T47D (cell line): ENCODE results near the gene IGFL2.

Source experiments
- DNase-seq, 2 experiments: peaks; one replicate each; pipeline versions ENCODE4 v3.0.0 to v3.0.0-alpha.2; 2011 to 2012; ENCODE audit warnings: low read depth in 1 of 2, low spot score in 1 of 2
- JUND ChIP-seq: IDR thresholded peaks from 2 replicates; pipeline ENCODE4 v1.6.1; 2012; ENCODE audit warnings: low read depth
- in situ Hi-C: cut with HindIII; loops from 2 replicates; pipeline ENCODE4 v1.10.0; 2016; ENCODE audit warnings: low sequenced_read_pairs, low pct_unique_long_range_greater_than_20kb

IGFL2 gene

GRCh38 chr19:46125447-46125846 is 22.6 kb upstream of the IGFL2 start:
- in situ Hi-C loops, result no loop called here
- no peak for TF ChIP-seq JUND
- DNase-seq, result no peak

GRCh38 chr19:46126086-46126580 is 21.9 kb upstream of the IGFL2 start:
- no peak for TF ChIP-seq JUND
- no peak for DNase-seq
- in situ Hi-C loops, result no loop called here

GRCh38 chr19:46131485-46132143 is 16.4 kb upstream of the IGFL2 start:
- in situ Hi-C loops, result no loop called here
- DNase-seq, result no peak
- TF ChIP-seq JUND, result no peak

GRCh38 chr19:46132508-46133100 is 15.4 kb upstream of the IGFL2 start:
- in situ Hi-C loops, result no loop called here
- no peak for DNase-seq

GRCh38 chr19:46133101-46133627 is 14.9 kb upstream of the IGFL2 start:
- in situ Hi-C loops, result no loop called here
- no peak for TF ChIP-seq JUND
- peak in 1 of 2 experiments; percentile 88 for DNase-seq

More at GRCh38 chr19:46132508-46133100, 15.4 kb upstream of the IGFL2 start:
- no peak for TF ChIP-seq JUND

GRCh38 chr19:46133777-46134241 is 14.2 kb upstream of the IGFL2 start:
- TF ChIP-seq JUND, result no peak

GRCh38 chr19:46134527-46134926 is 13.5 kb upstream of the IGFL2 start:
- DNase-seq, result no peak
- TF ChIP-seq JUND, result no peak
- in situ Hi-C loops, result no loop called here

More at GRCh38 chr19:46133777-46134241, 14.2 kb upstream of the IGFL2 start:
- in situ Hi-C loops, result no loop called here
- no peak for DNase-seq

GRCh38 chr19:46137915-46138473 is 10.0 kb upstream of the IGFL2 start:
- no peak for TF ChIP-seq JUND
- in situ Hi-C loops, result no loop called here
- no peak for DNase-seq

GRCh38 chr19:46141421-46141820 is 6.6 kb upstream of the IGFL2 start:
- TF ChIP-seq JUND, result no peak
- no peak for DNase-seq
- in situ Hi-C loops, result no loop called here

- DNase-seq, result no peak
- no peak for TF ChIP-seq JUND
- in situ Hi-C loops, result no loop called here
These were observed 5.7 kb upstream of the IGFL2 start for GRCh38 chr19:46142294-46142693.

GRCh38 chr19:46144756-46145155 is 3.3 kb upstream of the IGFL2 start:
- no peak for TF ChIP-seq JUND
- in situ Hi-C loops, result no loop called here
- peak in 1 of 2 experiments; percentile 2 for DNase-seq

- in situ Hi-C loops, result no loop called here
- no peak for DNase-seq
- TF ChIP-seq JUND, result no peak
These were observed 785 bp upstream of the IGFL2 start for GRCh38 chr19:46147166-46147740.

GRCh38 chr19:46150606-46151005 is 2.6 kb downstream of the IGFL2 start:
- in situ Hi-C loops, result no loop called here
- TF ChIP-seq JUND, result no peak

More at GRCh38 chr19:46150606-46151005, 2.6 kb downstream of the IGFL2 start:
- no peak for DNase-seq
